Small intestine (tissue), 7 donors: ENCODE results near the gene MDK. TPM values are rescaled to one million over a fixed set of nuclear protein-coding genes. Genes with fewer than 3 reads are reported as not detected.

Experiments used
- DNase-seq, 2 donors: peaks; one replicate each; pipeline versions ENCODE4 v3.0.0 to v3.0.0-alpha.2; 2013
- FAIRE-seq: peaks from 2 replicates; lab custom pipeline; 2012; peaks lifted over from hg19 to GRCh38; lab: Jason Lieb, UNC
- H3K27ac ChIP-seq, 3 donors: one replicate each; pipeline ENCODE4 v1.5.1; 2013; ENCODE audit warnings: low read length in 2 of 3, mild to moderate bottlenecking in 2 of 3, control low read depth in 1 of 3, inconsistent platforms in 1 of 3, low read depth in 1 of 3, moderate library complexity in 1 of 3
- H3K27me3 ChIP-seq, 3 donors: one replicate each; pipeline ENCODE4 v1.6.1; 2013; ENCODE audit warnings: low read length in 3 of 3, inconsistent platforms in 1 of 3; ENCODE audit not compliant: control insufficient read depth in 3 of 3, insufficient read depth in 3 of 3
- H3K36me3 ChIP-seq, 3 donors: one replicate each; pipeline ENCODE4 v1.6.1; 2013; ENCODE audit warnings: low read length in 3 of 3, inconsistent platforms in 1 of 3, low read depth in 1 of 3, mild to moderate bottlenecking in 1 of 3, moderate library complexity in 1 of 3; ENCODE audit not compliant: control insufficient read depth in 3 of 3, insufficient read depth in 2 of 3
- H3K4me1 ChIP-seq, 3 donors: one replicate each; pipeline ENCODE4 v1.6.1; 2013; ENCODE audit warnings: low read length in 2 of 3, inconsistent platforms in 1 of 3, low read depth in 1 of 3, mild to moderate bottlenecking in 1 of 3, moderate library complexity in 1 of 3; ENCODE audit not compliant: control insufficient read depth in 3 of 3, insufficient read depth in 2 of 3
- H3K4me3 ChIP-seq, 3 donors: one replicate each; pipeline ENCODE4 v1.5.1; 2013; ENCODE audit warnings: low read length in 3 of 3, control low read depth in 1 of 3, inconsistent platforms in 1 of 3, low read depth in 1 of 3, mild to moderate bottlenecking in 1 of 3, moderate library complexity in 1 of 3
- H3K9me3 ChIP-seq, 2 donors: one replicate each; pipeline ENCODE4 v1.6.1; 2013; ENCODE audit warnings: low read depth in 1 of 2, low read length in 1 of 2; ENCODE audit not compliant: control insufficient read depth in 2 of 2, insufficient read depth in 1 of 2
- WGBS, 3 donors: extraction: QIAGEN DNeasy Blood & Tissue Kit; methylation state at CpG; one replicate each; pipeline ENCODE4 v1.1.7; 2013; 5-methylcytosine and 5-hydroxymethylcytosine counted together
- polyA plus RNA-seq, 4 donors: library from polyadenylated mRNA; stranded (reverse) in 3 of 4; unstranded in 1 of 4; fragments of 200-250 nt in 3 of 4; fragments of 120-200 nt in 1 of 4; gene quantifications; one replicate each; pipeline versions ENCODE4 v1.2.1 to v1.2.3, GENCODE V29; 2013
- donor health status: healthy with polysubstance abuse.
- donor health status: control.
- donor health status: control.
- donor health status: Bipolar disorder and iron deficiency.
- donor health status: healthy.

The MDK gene
- polyA plus RNA-seq, 4 donors: 179 to 356 (median 226) TPM

GRCh38 chr11:46429717-46430116 lies 48.2 kb downstream of the MDK start:
- WGBS, 3 donors: 87 to 95% (median 93%) methylated on average over 3 of the region's 3 CpGs

GRCh38 chr11:46431211-46431610 lies 49.7 kb downstream of the MDK start:
- Histone ChIP-seq H3K4me3 (no peak overlapping the region), H3K4me1 (no peaks in the 10 kb centered on the region), H3K36me3 (peaks cover 1 to 40% (median 21%) of the 10 kb centered on the region in 3 donors), H3K27me3 (no peaks in the 10 kb centered on the region), H3K27ac (no peak overlapping the region), H3K9me3 (no peaks in the 10 kb centered on the region)
- FAIRE-seq: no peak
- no peak for DNase-seq

More at GRCh38 chr11:46429717-46430116, 48.2 kb downstream of the MDK start:
- Histone ChIP-seq H3K27me3 (no peaks in the 10 kb centered on the region), H3K4me1 (no peaks in the 10 kb centered on the region), H3K36me3 (peaks cover 4 to 40% (median 21%) of the 10 kb centered on the region in 3 donors), H3K4me3 (no peak overlapping the region), H3K27ac (no peak overlapping the region), H3K9me3 (no peaks in the 10 kb centered on the region)
- FAIRE-seq (no peak), DNase-seq (no peak)

Other genes starting within 250 kb of the MDK start
- gene CREB3L1, start 104.0 kb upstream of the MDK start, polyA plus RNA-seq: 10 to 100 TPM; 14.3 to 55.1 (median 26.3) TPM
- 100 to 1,000 TPM in 2 of 4 donors, 10 to 100 TPM in 2; 41.0 to 122 (median 103) TPM for gene DGKZ, start 34.2 kb upstream of the MDK start, polyA plus RNA-seq
- gene CHRM4, start 10.1 kb downstream of the MDK start, polyA plus RNA-seq: 1 to 10 TPM in 3 of 4 donors, not detected in 1; 3.1 to 7.8 (median 5.8) TPM
- gene AMBRA1, start 212.4 kb downstream of the MDK start, polyA plus RNA-seq: 10 to 100 TPM in 2 of 4 donors, 1 to 10 TPM in 2; 7.8 to 22.2 (median 12.6) TPM
- 1 to 10 TPM; 3.0 to 4.8 (median 3.3) TPM for gene HARBI1, start 235.6 kb downstream of the MDK start, polyA plus RNA-seq
- 10 to 100 TPM; 35.7 to 55.3 (median 37.4) TPM for gene ATG13, start 235.9 kb downstream of the MDK start, polyA plus RNA-seq